Keratinocyte (primary cell): ENCODE measurements around the gene ROMO1. TPM values are rescaled to one million over a fixed set of nuclear protein-coding genes. Genes with fewer than 3 reads are reported as not detected.
"Not testable (repeated sequence)": the region's sequence is repeated elsewhere in the genome, so short reads cannot be mapped to it uniquely, and the experiment has no call there.

ENCODE experiments used
- DNase-seq: peaks from one replicate; pipeline ENCODE4 v3.0.0-alpha.2; 2011; ENCODE audit warnings: low read depth, missing footprints, low spot score
- FAIRE-seq: peaks from 2 replicates; lab custom pipeline; 2011; peaks lifted over from hg19 to GRCh38; lab: Jason Lieb, UNC
- H2AFZ ChIP-seq: 2 replicates; pipeline ENCODE4 v1.6.0; 2012; ENCODE audit warnings: low read length, control low read depth, inconsistent platforms; ENCODE audit not compliant: control insufficient read depth
- H3K27ac ChIP-seq: 2 replicates; pipeline ENCODE4 v1.5.1; 2011; ENCODE audit warnings: low read length; ENCODE audit not compliant: control insufficient read depth, insufficient read depth
- H3K27me3 ChIP-seq: 3 replicates; pipeline ENCODE4 v1.6.0; 2011; ENCODE audit warnings: low read length; ENCODE audit not compliant: control insufficient read depth, insufficient read depth; ENCODE audit errors: extremely low read depth
- H3K36me3 ChIP-seq, 2 experiments: 2 replicates in 1 of 2; 3 replicates in 1 of 2; pipeline ENCODE4 v1.5.1; 2011; ENCODE audit warnings: low read length in 2 of 2, mild to moderate bottlenecking in 1 of 2; ENCODE audit not compliant: control insufficient read depth in 2 of 2, insufficient read depth in 2 of 2; ENCODE audit errors: extremely low read depth in 1 of 2
- H3K4me1 ChIP-seq: 3 replicates; pipeline ENCODE4 v1.5.1; 2011; ENCODE audit warnings: low read length; ENCODE audit not compliant: control insufficient read depth, insufficient read depth; ENCODE audit errors: extremely low read depth
- H3K4me2 ChIP-seq: 3 replicates; pipeline ENCODE4 v1.6.0; 2011; ENCODE audit warnings: low read depth, low read length; ENCODE audit not compliant: control insufficient read depth, insufficient read depth; ENCODE audit errors: extremely low read depth
- H3K4me3 ChIP-seq, 3 experiments: fragments of 200-600 bp in 1 of 3; sonication (generic) in 1 of 3; 2 replicates in 2 of 3; 3 replicates in 1 of 3; pipeline ENCODE4 v1.5.1; 2011 to 2016; ENCODE audit warnings: low read length in 3 of 3, mild to moderate bottlenecking in 3 of 3, control low read depth in 2 of 3, inconsistent platforms in 1 of 3, low read depth in 1 of 3, mixed read lengths in 1 of 3, mixed run types in 1 of 3, moderate library complexity in 1 of 3; ENCODE audit not compliant: control insufficient read depth in 2 of 3, insufficient read depth in 2 of 3; ENCODE audit errors: extremely low read depth in 1 of 3
- H3K79me2 ChIP-seq: 2 replicates; pipeline ENCODE4 v1.6.0; 2012; ENCODE audit warnings: low read length; ENCODE audit not compliant: control insufficient read depth, insufficient read depth
- H3K9ac ChIP-seq: 3 replicates; pipeline ENCODE4 v1.6.0; 2011; ENCODE audit warnings: low read length; ENCODE audit not compliant: control insufficient read depth, insufficient read depth; ENCODE audit errors: extremely low read depth
- H3K9me1 ChIP-seq: 3 replicates; pipeline ENCODE4 v1.6.0; 2011; ENCODE audit warnings: low read length; ENCODE audit not compliant: control insufficient read depth, insufficient read depth; ENCODE audit errors: extremely low read depth
- H3K9me3 ChIP-seq: 2 replicates; pipeline ENCODE4 v1.5.1; 2012; ENCODE audit warnings: low read depth, low read length; ENCODE audit not compliant: control insufficient read depth
- H4K20me1 ChIP-seq: 3 replicates; pipeline ENCODE4 v1.6.0; 2011; ENCODE audit warnings: low read length; ENCODE audit not compliant: control insufficient read depth, insufficient read depth; ENCODE audit errors: extremely low read depth
- CTCF ChIP-seq, 3 experiments: IDR thresholded peaks in 1 of 3; conservative IDR thresholded peaks in 1 of 3; optimal IDR thresholded peaks in 1 of 3; 2 replicates in 2 of 3; 3 replicates in 1 of 3; pipeline versions ENCODE3 to v1.5.1; 2011; ENCODE audit warnings: low read length in 3 of 3, mild to moderate bottlenecking in 3 of 3, moderate library complexity in 2 of 3, control low read depth in 1 of 3, inconsistent platforms in 1 of 3; ENCODE audit not compliant: insufficient read depth in 2 of 3; ENCODE audit errors: extremely low read depth in 1 of 3
- EZH2 ChIP-seq: IDR thresholded peaks from one replicate; pipeline ENCODE4 v1.6.1; 2012; ENCODE audit warnings: inconsistent platforms, mild to moderate bottlenecking, low read length, moderate library complexity
- dilution Hi-C: fragments of 300-500 bp; cut with MboI; formaldehyde crosslinking; loops from one replicate; pipeline ENCODE4 v1.7.0; 2020; ENCODE audit warnings: low sequenced_read_pairs; ENCODE audit not compliant: extremely low pct_ligation_motif_present
- polyA plus RNA-seq, 5 experiments: library from polyadenylated mRNA; depleted of rRNA in 3 of 5; stranded (reverse) in 3 of 5; stranded (forward) in 1 of 5; unstranded in 1 of 5; fragments of >200 nt; gene quantifications; 1 replicate in 1 of 5; 2 replicates in 3 of 5; 3 replicates in 1 of 5; pipeline versions ENCODE4 v1.2.1 to v1.2.3, GENCODE V29; 2011 to 2012; ENCODE audit warnings: missing spikeins in 2 of 5, low read depth in 1 of 5, low replicate concordance in 1 of 5

The ROMO1 gene
- polyA plus RNA-seq, 1 donor (not counting 4 experiments of a cell fraction or from before 2014, with no cell fraction given): 195 TPM

DNA sequence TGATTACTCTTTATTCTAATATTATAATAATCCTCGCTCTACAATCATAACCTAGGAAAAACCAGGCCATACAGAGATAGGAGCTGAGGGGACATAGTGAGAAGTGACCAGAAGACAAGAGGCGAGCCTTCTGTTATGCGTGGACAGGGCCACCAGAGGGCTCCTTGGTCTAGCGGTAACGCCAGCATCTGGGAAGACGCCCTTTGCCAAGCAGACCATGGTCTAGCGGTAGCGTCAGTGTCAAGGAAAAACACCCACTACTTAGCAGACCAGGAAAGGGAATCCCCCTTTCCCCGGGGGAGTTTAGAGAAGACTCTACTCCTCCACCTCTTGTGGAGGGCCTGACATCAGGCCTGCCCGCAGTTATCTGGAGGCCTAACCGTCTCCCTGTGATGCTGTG lies 12.3 kb upstream of the ROMO1 start:
- H3K4me2 ChIP-seq, H3K4me1 ChIP-seq, H3K79me2 ChIP-seq, FAIRE-seq, H3K36me3 ChIP-seq, H3K9ac ChIP-seq, H4K20me1 ChIP-seq, H3K9me3 ChIP-seq, H3K4me3 ChIP-seq, H3K9me1 ChIP-seq, DNase-seq, H3K27ac ChIP-seq, dilution Hi-C loops, H2AFZ ChIP-seq, H3K27me3 ChIP-seq: not testable (repeated sequence)
- peak in 2 of 3 experiments; percentile 10 to 18 for TF ChIP-seq CTCF (optimal IDR thresholded peaks at IDR 0.05 in 1 of 3, IDR thresholded peaks at IDR 0.05 in 1 of 3, conservative IDR thresholded peaks at IDR 0.05 in 1 of 3; ENCODE audit: extremely low read depth in 1 of 3, insufficient read depth in 2 of 3, low read length in 3 of 3)

GRCh38 chr20:35690265-35690664 lies 8.9 kb upstream of the ROMO1 start:
- Histone ChIP-seq H3K79me2 (no peaks in the 10 kb centered on the region), H3K9me3 (no peaks in the 10 kb centered on the region), H3K4me3 (no peak overlapping the region), H3K4me1 (no peaks in the 10 kb centered on the region), H3K27me3 (no peaks in the 10 kb centered on the region), H2AFZ (no peak overlapping the region), H3K9me1 (no peaks in the 10 kb centered on the region), H3K9ac (no peak overlapping the region), H4K20me1 (no peaks in the 10 kb centered on the region), H3K36me3 (peaks cover 7 to 11% of the 10 kb centered on the region in 2 experiments), H3K27ac (no peak overlapping the region), H3K4me2 (no peak overlapping the region)
- TF ChIP-seq EZH2 (no peak), CTCF (optimal IDR thresholded peaks at IDR 0.05 in 1 of 3, IDR thresholded peaks at IDR 0.05 in 1 of 3, conservative IDR thresholded peaks at IDR 0.05 in 1 of 3; ENCODE audit: extremely low read depth in 1 of 3, insufficient read depth in 2 of 3, low read length in 3 of 3) (no peak)
- FAIRE-seq (no peak), DNase-seq (no peak)
- dilution Hi-C loops: no loop called here
